Measurements from ENCODE around the gene CCND1.

DNA sequence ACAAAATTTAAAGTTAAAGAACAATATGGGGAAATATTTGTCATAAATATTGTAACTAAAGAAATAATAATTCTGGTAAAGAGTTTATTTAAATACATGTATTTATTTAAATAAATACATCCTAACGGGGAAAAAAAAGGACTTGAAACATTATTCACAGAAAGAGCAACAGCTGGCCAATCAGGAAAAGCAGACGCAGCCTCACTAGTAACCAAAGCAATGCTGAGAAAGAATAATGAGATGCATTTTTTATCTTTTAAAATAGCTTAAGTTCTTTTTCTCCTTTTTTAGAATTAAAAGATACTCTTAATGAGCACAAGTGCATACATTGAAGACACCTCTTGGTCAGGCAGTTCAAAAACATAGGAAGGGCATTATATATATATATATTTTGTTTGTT, 36.8 kb downstream of the CCND1 start:
- TF ChIP-seq EZH2 (IDR thresholded peaks at IDR 0.05; ENCODE audit: low read length, unreplicated experiment): no peak
- TF ChIP-seq, protein P1, sequence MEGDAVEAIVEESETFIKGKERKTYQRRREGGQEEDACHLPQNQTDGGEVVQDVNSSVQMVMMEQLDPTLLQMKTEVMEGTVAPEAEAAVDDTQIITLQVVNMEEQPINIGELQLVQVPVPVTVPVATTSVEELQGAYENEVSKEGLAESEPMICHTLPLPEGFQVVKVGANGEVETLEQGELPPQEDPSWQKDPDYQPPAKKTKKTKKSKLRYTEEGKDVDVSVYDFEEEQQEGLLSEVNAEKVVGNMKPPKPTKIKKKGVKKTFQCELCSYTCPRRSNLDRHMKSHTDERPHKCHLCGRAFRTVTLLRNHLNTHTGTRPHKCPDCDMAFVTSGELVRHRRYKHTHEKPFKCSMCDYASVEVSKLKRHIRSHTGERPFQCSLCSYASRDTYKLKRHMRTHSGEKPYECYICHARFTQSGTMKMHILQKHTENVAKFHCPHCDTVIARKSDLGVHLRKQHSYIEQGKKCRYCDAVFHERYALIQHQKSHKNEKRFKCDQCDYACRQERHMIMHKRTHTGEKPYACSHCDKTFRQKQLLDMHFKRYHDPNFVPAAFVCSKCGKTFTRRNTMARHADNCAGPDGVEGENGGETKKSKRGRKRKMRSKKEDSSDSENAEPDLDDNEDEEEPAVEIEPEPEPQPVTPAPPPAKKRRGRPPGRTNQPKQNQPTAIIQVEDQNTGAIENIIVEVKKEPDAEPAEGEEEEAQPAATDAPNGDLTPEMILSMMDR (conservative IDR thresholded peaks at IDR 0.05; ENCODE audit: low read depth, low read length): no peak
- no peak for TF ChIP-seq EZH2phosphoT487 (IDR thresholded peaks at IDR 0.05; ENCODE audit: borderline replicate concordance, low read length)

All from PC-3 (cell line).